SK-N-SH (cell line): ENCODE data around the gene STK26.

ENCODE experiments used
- CHD2 ChIP-seq: fragments of 150-350 bp; IDR thresholded peaks from 2 replicates; pipeline ENCODE4 v1.6.1; 2018; ENCODE audit warnings: low read length; ENCODE audit not compliant: partially characterized antibody
- YY1 ChIP-seq: IDR thresholded peaks from 2 replicates; pipeline ENCODE4 v1.4.0; 2012; ENCODE audit warnings: low read depth, mild to moderate bottlenecking
- TF ChIP-seq, protein P1 (sequence below): fragments of 200-600 bp; sonication (generic); IDR thresholded peaks from 2 replicates; pipeline ENCODE4 v1.6.1; 2017; ENCODE audit warnings: antibody characterized with exemption, mild to moderate bottlenecking, moderate library complexity

DNA sequence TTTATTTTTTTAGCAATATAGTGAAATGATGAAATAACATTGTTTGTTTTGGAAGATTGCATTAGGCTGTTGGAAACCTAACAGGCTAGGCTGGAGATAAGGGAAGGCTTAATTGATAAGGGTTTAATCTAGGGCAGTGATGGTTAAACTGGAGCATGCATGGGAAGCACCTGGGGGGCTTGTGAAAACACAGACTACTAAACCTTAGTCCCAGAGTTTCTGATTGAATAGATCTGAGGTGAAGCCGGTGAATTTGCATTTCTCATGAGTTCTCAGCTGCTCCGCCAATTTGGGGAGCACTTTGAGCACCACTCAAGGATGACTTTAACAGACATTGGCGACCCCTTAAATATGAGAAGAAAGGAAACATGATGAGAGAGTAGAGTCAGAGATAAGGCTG, 11.5 kb downstream of the STK26 start:
- TF ChIP-seq, protein P1, sequence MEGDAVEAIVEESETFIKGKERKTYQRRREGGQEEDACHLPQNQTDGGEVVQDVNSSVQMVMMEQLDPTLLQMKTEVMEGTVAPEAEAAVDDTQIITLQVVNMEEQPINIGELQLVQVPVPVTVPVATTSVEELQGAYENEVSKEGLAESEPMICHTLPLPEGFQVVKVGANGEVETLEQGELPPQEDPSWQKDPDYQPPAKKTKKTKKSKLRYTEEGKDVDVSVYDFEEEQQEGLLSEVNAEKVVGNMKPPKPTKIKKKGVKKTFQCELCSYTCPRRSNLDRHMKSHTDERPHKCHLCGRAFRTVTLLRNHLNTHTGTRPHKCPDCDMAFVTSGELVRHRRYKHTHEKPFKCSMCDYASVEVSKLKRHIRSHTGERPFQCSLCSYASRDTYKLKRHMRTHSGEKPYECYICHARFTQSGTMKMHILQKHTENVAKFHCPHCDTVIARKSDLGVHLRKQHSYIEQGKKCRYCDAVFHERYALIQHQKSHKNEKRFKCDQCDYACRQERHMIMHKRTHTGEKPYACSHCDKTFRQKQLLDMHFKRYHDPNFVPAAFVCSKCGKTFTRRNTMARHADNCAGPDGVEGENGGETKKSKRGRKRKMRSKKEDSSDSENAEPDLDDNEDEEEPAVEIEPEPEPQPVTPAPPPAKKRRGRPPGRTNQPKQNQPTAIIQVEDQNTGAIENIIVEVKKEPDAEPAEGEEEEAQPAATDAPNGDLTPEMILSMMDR: no peak
- TF ChIP-seq YY1 (no peak), CHD2 (no peak)
